H1 (cell line): ENCODE data around the gene FXYD7.

ENCODE experiments used
- BRCA1 ChIP-seq: IDR thresholded peaks from 2 replicates; pipeline ENCODE4 v1.6.1; 2012; ENCODE audit warnings: low read depth, low read length, improper control_type of control experiment
- CREB1 ChIP-seq: IDR thresholded peaks from 2 replicates; pipeline ENCODE4 v1.6.1; 2012; ENCODE audit warnings: inconsistent platforms
- POLR2A ChIP-seq, 2 experiments: IDR thresholded peaks; 1 replicate in 1 of 2; 2 replicates in 1 of 2; pipeline ENCODE4 v1.6.1; 2011; ENCODE audit warnings: low read depth in 2 of 2, low read length in 2 of 2, mild to moderate bottlenecking in 2 of 2; ENCODE audit errors: control extremely low read depth in 1 of 2
- POLR2AphosphoS5 ChIP-seq: IDR thresholded peaks from 2 replicates; pipeline ENCODE4 v1.6.1; 2011; ENCODE audit warnings: low read depth, low read length
- SP1 ChIP-seq: IDR thresholded peaks from 2 replicates; pipeline ENCODE4 v1.6.1; 2011; ENCODE audit warnings: low read depth, low read length
- SRF ChIP-seq: IDR thresholded peaks from 2 replicates; pipeline ENCODE4 v1.6.1; 2011; ENCODE audit warnings: mild to moderate bottlenecking, low read depth, low read length, moderate library complexity
- TF ChIP-seq, protein P1 (sequence below), 3 experiments: IDR thresholded peaks; 1 replicate in 2 of 3; 2 replicates in 1 of 3; pipeline versions ENCODE4 v1.5.1 to v1.6.1; 2011; ENCODE audit warnings: low read length in 3 of 3, mild to moderate bottlenecking in 3 of 3, inconsistent platforms in 2 of 3, low read depth in 1 of 3, moderate library complexity in 1 of 3; ENCODE audit not compliant: insufficient read depth in 1 of 3; ENCODE audit errors: control extremely low read depth in 1 of 3
- TF ChIP-seq, protein P2 (sequence below): IDR thresholded peaks from 2 replicates; pipeline ENCODE4 v1.6.1; 2012; ENCODE audit warnings: inconsistent platforms

DNA sequence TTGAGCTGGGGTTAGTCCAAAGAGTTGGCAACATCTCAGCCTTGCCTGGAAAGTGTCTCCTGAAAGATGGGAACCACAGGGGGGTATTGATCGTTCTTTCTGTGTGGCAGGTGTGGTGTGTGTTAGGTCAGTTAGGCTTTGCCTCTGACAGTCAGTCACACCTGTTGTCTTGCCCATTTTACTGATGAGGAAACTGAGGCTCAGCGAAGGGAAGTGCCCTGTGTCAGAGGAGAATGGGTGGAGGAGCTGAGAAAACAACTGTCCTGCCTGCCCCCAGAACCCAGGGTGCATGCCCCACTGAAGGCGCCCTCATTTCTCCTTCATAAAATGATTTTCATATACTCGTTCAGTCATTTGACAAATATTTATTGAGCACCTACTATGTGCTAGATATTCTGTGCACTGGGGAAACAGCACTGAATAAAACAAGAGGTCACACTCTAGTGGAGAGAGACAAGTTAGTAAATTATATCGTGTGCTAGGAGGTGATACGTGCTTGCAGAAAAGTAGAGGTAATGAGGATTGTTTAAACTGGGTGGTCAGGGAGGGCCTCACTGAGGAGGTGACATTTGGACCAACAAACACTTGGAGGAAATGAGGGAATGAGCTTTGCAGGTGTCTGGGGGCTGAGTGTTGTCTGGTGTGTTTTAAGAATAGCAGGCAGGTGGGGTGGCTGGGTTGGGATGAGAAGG is 13.1 kb downstream of the FXYD7 start:
- no peak for TF ChIP-seq BRCA1
- TF ChIP-seq CREB1: no peak
- TF ChIP-seq POLR2A (IDR thresholded peaks at IDR 0.05; ENCODE audit: control extremely low read depth in 1 of 2, low read depth in 2 of 2, low read length in 2 of 2): no peak
- no peak for TF ChIP-seq POLR2AphosphoS5
- TF ChIP-seq, protein P1, sequence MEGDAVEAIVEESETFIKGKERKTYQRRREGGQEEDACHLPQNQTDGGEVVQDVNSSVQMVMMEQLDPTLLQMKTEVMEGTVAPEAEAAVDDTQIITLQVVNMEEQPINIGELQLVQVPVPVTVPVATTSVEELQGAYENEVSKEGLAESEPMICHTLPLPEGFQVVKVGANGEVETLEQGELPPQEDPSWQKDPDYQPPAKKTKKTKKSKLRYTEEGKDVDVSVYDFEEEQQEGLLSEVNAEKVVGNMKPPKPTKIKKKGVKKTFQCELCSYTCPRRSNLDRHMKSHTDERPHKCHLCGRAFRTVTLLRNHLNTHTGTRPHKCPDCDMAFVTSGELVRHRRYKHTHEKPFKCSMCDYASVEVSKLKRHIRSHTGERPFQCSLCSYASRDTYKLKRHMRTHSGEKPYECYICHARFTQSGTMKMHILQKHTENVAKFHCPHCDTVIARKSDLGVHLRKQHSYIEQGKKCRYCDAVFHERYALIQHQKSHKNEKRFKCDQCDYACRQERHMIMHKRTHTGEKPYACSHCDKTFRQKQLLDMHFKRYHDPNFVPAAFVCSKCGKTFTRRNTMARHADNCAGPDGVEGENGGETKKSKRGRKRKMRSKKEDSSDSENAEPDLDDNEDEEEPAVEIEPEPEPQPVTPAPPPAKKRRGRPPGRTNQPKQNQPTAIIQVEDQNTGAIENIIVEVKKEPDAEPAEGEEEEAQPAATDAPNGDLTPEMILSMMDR (IDR thresholded peaks at IDR 0.05; ENCODE audit: control extremely low read depth in 1 of 3, insufficient read depth in 1 of 3, low read depth in 1 of 3, low read length in 3 of 3): no peak
- TF ChIP-seq, protein P2, sequence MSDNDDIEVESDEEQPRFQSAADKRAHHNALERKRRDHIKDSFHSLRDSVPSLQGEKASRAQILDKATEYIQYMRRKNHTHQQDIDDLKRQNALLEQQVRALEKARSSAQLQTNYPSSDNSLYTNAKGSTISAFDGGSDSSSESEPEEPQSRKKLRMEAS: no peak
- TF ChIP-seq SP1: no peak
- TF ChIP-seq SRF: no peak
